NCI-H2227 treated with DMSO at 0.1 percent for 48 hours (cell line): ENCODE measurements around the gene SRF.
"Not testable (repeated sequence)": the region's sequence is repeated elsewhere in the genome, so short reads cannot be mapped to it uniquely, and the experiment has no call there.

Experiments used
- DNase-seq: peaks from one replicate; lab custom pipeline; 2025; lab: John Stamatoyannopoulos, UW

The SRF gene

DNA sequence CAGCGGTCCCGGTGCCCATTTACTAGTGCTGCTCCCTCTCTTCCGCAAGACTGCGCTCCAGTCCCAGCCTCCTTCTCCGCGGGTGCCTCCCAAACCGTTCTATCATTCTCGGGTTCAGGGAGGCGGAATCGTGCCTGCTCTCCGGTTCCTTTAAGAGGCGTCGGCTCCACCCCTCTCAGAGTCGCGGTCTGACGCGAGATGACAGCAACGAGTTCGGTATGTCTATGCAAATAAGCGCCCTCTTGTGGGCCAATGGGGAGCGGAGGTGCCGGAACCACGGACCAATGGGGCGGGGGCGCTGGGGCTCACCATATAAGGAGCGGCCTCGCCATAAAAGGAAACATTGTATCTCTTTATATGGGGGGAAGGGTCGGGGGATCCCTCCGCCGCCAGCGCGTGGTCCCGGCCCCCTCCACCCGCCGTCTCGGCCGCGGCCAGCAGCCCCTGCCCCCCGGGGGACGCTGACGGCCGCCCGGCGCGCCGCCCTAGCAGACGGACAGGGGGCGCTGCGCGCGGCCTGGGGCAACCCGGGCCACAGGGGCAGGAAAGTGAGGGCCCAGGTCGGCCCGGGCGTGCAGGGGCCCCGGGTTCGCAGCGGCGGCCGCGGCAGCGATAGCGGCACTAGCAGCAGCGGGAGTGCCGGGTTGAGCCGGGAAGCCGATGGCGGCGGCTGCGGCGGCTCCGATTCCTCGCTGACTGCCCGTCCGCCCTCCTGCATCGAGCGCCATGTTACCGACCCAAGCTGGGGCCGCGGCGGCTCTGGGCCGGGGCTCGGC is at the start of gene SRF:
SRF (plus strand) TSS at position 339 of the 776 bp plus-strand sequence; CDS start at position 727, 388 bp downstream.
- peak; percentile 96 for DNase-seq

DNA sequence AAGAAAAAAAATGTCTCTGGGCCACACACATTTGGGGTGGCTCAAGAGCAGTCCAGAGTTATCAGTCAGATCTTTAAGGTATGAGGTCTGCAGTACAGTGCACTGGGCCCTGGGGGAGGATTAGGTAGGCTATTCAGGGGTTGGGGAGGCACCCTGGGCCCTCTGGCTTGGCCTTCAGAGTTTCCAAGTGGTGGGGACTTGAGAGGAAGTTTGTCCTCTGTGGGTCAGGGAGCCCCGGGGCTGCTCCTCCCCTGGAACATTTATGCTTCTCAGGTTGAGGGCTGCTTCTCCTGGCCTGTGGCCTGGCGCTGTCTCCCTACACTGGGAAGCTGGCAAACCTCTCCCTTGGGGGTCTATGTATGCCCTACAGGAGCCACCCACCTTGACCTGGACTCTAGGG is 48.9 kb upstream of the SRF start:
- no peak for DNase-seq

DNA sequence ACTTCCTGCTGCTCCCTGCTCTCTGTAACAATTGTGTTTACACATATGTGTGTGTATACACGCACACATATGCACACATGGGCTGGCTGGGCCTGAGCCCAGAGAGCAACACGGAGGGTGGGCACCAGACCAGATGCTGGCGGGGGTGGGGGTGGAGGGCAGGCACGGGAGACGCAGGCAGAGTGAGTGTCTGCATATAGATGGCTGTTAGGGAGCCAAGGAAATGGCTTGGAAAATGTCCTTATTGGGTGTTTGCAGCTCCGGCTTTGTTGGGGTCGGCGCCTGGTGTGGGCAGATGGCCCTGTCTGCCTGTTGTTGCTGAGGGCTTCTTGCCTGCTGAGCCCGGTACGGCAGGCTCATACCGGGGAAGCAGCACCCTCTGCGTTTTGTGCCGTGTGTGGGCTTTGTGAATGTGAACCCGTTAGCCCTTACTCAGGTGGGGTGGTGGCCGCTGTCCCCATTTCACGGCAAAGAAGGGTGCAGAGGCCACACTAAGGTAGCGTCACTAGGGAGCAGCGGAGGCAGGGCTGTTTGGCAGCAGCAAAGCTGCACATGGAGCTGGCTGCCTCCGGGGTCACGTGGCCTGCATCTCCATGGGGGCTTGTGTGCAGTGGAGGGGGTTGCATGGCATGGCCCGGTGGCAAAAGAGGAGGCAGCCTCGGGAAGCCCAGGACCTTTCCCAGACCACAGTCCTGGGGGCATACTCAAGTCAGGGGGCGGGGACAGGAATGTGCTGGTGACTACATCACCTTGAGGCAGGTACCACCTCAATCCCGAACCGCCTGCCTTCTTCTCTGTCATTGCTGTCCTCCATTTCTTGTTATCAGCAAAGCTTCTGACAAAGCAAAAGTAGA is 47.4 kb upstream of the SRF start:
- DNase-seq: no peak

DNA sequence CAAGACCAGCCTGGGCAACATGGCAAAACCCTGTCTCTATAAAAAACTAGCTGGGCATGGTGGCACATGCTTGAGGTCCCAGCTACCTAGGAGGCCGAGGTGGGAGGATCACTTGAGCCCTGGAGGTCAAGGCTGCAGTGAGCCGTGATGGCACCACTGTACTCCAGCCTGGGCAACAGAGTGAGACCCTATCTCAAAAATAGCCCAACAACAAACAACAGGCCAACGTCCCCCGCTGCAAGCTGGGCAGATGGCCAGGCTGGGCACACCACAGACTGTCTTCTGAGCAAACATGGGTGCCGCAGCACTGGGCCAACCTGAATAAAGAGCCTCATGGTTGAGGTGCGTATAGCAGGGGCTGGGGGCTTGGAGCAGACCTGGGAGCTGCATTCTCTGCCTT is 46.6 kb upstream of the SRF start:
- no peak for DNase-seq

DNA sequence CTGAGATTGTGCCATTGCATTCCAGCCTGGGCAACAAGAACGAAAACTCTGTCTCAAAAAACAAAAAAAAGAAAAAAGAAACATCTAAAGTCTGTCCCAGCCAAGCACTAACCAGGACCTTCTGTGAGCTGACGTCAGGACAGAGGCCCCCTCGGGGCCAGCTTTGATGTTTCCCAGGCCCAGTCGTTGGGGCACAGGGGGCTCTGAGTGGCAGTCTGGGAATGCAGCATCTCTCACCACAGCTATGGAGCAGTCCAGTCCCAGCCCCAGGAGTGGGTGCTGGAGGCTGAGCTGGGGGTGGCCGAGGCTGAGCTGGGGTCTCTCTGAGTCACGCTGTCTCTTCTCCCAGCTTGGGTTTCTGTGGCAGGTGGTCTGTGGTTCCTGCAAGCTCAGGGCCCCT is 46.0 kb upstream of the SRF start:
- no peak for DNase-seq

DNA sequence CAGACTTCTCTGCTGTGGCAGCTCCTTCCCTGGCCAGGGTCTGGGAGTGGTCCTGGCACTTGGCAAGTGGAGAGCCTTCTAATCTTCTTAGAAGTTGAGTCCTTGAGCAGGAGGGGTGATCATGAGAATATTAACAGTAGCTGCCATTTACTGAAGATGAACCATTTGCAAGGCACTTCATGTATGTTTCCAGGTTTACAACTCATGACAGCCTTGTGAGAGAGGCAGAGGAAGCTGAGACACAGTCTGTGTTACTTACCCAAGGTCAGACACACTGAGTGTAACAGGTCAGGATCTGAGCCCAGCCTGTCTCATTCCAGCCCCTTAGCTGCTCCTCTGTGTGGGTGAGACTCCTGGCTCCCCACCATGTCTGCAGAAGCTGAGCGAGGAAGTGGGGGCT is 45.5 kb upstream of the SRF start:
- no peak for DNase-seq

DNA sequence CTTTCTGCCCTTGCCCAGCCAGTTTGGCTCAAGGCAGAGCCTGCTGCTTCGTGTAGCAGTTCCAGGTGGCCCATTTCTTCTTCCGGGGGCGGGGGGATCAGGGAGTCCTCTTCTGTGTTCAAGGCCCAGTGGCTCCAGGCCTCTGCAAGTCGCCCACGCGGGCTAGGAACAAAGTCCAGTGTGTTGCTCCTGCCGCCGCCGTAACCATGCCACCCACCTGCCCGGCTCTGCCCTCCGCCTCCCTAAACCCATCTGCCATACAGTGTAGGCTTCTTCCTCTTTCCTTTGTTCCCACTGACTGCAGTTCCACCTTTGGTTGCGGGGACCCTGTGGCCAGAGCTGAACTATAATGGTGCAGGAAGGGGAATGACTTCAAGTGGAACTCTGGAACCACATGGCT is 43.9 kb upstream of the SRF start:
- no peak for DNase-seq

DNA sequence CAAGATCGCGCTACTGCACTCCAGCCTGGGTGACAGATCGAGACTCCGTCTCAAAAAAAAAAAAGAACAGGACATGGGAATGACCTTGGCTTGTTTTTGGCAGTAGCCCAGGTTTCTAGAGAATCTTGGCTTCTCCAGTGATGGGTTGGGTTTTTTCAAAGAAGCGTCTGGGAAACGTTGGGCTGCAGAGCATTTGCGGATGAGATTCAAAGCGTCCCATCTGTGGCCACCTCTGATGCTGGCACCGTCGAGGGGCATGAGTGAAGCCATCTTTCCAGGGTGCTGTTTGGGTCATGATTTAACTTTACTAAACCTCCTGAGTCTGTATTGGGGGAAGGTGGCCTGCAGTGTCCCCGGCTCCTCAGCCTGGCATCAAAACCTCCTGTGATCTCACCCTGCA is 43.2 kb upstream of the SRF start:
- no peak for DNase-seq

DNA sequence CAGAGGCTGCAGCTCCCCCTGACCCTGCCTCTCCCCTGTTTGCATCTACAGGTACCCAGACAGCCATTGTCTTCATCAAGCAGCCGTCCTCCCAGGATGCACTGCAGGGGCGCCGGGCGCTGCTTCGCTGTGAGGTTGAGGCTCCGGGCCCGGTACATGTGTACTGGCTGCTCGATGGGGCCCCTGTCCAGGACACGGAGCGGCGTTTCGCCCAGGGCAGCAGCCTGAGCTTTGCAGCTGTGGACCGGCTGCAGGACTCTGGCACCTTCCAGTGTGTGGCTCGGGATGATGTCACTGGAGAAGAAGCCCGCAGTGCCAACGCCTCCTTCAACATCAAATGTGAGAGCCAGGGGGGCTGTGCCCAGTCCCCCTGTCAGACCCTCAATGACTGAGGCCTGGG is 42.1 kb upstream of the SRF start:
- DNase-seq: no peak

DNA sequence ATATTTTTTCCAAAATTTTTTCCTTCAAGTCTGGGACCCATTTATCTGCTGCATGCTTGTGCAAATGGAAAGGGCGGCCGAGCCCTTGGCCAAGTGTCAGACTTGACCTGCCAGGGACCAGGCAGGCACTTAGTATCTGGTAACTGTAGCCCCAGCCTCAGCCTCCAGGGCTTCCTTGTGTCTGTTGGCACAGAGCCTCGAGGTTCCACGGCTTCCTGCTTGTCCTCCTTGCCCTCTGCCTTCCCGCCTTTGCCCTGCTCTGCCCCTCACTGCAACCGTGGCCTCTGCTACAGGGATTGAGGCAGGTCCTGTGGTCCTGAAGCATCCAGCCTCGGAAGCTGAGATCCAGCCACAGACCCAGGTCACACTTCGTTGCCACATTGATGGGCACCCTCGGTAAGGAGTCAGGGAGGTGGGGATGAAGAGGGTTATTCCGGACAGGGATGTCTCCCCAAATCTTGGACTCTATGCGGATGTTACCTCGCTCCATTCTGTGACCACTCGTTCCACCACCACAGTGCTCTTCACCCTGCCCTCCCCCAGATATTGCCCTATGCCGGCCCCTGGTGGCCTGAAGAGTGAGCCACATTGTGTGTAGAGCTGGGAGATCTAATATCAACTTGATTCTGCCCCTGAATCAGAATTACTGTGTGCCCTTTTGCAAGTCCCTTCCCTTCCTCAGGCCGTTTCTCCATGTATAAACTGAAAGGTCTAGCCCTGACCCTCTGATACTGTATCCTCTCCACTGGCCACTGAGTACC is 41.5 kb upstream of the SRF start:
- DNase-seq: no peak

DNA sequence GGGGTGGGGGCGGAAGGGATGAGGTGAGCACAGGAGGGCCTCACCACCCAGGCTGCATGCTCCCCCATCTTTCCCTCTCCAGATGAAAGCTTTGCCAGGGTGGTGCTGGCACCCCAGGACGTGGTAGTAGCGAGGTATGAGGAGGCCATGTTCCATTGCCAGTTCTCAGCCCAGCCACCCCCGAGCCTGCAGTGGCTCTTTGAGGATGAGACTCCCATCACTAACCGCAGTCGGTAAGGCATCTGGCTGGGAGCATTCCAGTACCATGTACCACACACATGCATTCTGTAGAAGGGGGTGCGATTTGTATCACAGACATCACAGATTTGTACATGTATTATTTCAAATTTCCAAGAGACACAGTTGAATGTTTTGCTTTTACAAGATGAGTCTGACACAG is 40.6 kb upstream of the SRF start:
- DNase-seq: no peak

DNA sequence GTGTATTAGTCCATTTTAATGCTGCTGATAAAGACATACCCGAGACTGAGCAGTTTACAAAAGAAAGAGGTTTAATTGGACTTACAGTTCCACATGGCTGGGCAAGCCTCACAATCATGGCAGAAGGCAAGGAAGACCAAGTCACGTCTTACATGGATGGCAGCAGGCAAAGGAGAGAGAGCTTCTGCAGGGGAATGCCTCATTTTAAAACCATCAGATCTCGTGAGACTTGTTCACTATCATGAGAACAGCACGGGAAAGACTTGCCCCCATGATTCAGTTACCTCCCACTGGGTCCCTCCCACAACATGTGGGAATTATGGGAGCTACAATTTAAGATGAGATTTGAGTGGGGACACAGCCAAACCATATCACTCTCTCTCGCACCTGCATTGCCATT is 39.7 kb upstream of the SRF start:
- DNase-seq: not testable (repeated sequence)

DNA sequence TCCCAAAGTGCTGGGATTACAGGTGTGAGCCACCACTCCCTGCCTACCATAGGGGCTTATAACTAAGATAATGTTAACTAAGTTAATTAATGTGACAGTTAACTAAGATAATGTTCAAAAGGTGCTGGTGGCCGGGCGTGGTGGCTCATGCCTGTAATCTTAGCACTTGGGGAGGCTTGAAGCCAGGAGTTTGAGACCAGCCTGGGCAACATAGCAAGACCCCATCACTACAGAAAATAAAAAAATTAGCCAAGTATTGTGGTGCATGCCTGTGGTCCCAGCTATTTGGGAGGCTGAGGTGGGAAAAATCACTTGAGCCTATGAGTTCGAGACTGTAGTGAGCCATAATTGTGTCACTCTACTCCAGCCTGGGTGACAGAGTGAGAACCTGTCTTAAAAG is 32.8 kb upstream of the SRF start:
- DNase-seq: no peak

DNA sequence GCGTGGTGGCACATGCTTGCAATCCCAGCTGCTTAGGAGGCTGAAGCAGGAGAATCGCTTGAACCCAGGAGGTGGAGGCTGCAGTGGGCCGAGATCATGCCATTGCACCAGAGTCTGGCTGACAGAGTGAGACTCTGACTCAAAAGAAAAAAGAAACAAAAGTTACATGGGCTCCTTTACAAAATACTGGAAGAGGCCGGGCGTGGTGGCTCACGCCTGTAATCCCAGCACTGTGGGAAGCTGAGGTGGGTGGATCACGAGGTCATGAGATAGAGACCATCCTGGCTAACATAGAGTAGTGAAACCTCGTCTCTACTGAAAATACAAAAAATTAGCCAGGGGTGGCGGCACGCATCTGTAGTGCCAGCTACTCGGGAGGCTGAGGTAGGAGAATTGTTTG is 31.1 kb upstream of the SRF start:
- not testable (repeated sequence) for DNase-seq

DNA sequence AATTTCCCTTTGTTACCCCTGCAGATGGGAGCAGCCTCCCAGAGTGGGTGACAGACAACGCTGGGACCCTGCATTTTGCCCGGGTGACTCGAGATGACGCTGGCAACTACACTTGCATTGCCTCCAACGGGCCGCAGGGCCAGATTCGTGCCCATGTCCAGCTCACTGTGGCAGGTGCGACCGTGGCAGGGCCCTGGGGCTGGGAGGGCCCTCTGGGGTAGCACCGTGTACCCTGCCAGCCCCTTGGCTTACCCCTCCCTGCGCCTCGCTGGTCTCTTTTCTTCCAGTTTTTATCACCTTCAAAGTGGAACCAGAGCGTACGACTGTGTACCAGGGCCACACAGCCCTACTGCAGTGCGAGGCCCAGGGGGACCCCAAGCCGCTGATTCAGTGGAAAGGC is 29.4 kb upstream of the SRF start:
- no peak for DNase-seq

DNA sequence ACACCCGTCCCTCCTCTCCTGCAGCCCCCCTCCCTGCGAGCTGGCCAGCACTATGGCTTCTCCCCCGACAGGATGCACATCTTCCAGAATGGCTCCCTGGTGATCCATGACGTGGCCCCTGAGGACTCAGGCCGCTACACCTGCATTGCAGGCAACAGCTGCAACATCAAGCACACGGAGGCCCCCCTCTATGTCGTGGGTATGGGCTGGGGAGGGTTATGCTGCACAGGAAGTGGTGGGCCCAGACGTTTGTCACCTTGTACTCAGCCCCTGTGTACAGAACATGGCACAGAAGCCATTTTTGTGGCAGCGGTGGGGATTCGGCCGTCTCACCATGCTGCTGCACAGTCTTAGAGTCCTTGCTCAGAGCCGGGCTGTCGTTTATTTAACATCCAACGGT is 29.0 kb upstream of the SRF start:
- no peak for DNase-seq

DNA sequence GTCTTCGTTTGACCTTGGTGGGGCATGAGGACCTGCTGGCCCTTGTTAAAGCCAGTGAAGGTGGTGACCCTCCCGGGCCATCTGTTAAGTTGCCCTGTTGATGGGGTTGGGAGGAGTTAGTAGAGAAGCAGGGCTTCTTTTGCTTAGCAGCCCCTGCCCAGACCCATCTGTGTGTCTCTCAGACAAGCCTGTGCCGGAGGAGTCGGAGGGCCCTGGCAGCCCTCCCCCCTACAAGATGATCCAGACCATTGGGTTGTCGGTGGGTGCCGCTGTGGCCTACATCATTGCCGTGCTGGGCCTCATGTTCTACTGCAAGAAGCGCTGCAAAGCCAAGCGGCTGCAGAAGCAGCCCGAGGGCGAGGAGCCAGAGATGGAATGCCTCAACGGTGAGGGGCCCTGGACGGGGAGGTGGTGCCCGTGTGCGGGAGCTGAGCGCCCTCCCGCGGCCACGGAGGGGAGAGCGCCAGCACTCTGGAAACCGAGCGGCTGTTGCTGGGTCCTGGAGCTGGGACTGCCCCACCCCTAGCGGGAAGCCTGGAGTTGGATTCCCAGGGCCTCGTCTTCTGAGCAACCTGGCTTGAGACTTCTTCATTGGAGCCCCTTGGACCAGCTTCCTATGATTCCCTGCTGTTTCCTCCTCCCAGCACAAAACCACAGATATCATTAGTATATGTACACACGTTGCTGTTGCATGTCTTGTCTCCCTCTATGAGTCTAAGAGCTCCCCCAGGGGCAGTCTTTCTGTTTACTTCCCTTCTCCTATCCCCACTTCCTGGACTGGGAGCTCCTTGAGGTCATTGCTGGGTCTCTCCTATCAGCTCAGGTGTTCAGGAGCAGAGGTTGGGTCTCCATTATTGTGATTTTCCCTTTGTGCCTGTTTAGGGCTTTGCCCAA is 27.6 kb upstream of the SRF start:
- peak; percentile 80 for DNase-seq

DNA sequence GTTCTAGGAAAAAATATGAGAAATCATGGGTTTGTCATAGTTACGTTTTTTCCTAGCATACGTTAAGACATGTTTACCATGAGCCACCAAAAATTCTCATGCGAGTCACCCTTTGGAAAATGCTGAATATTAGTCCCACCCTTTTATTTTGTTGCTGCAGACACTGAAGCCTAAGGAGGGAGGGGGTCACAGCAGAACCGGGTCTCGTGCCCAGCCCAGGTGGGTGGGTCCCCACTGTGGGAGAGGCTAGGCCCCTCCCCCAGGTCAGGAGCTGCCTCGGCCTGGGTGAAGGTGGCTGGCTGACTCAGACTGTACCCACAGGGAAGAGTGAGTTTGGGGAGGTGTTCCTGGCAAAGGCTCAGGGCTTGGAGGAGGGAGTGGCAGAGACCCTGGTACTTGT is 26.2 kb upstream of the SRF start:
- DNase-seq: no peak

DNA sequence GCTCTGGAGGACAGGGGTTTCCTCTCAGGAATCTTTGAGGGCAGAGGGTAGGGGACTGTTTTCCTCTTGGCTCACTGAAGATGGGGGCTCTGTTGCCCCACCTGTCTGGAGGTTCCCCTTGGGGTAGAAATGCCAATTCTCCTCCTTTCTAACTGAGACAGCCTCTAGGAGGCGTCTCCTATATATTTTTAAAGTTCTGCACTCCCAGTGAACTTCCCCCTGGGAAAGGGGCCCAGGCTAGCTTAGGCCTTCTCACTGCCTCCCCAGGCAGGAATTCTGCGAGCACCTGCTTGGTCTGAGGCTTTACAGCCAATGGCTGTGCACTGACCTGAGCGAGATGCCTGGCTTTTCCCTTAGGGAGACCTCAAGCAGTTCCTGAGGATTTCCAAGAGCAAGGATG is 24.8 kb upstream of the SRF start:
- no peak for DNase-seq

DNA sequence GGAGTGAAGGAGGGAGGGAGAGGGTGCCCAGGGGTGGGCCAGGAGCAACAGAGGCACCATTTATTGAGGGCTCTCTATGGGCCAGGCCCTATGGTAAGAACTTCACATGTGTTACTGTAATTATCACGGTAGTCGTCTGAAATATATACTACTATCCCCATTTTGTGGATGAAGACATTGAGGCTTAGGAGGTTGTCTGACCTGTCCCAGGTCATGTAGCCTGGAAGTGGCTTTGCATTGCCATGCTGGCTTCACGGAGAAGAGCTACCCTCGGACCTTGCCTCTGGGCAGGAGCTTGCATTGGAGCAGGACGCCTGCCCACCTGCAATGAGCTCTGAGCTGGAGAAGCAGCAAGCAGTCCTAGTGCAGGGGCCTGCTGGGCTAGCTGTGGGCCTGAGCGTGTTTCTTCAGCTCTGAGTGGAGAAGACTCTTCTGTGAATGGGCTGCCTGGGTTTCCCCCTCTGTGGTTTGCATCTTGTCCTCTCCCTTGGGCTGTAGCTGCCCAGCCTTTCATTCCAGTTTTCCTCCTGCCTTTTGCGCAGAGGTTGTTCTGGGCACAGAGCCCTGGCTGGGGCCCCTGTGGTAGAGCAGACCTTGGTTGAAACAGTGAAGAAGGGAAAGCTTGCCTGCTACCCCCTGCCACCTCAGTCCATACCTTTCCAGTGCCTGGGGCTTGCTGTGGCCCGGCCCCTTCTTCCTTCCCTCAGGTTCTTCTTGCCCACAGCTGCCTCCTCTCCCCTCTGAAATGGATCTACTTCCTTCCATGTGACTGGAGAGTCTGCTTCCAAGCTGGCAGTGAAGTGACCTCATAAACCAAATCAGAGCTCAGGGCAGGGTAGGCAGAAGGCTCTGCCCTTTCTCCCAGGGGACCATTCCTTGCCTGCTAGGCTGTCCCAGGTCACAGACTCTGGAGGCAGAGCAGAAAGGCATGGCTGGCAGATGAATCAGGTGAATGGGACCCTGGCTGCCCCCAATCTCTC is 24.1 kb upstream of the SRF start:
- DNase-seq: no peak
